Measurements from ENCODE around the gene SYT5.
"Not testable (repeated sequence)": the region's sequence is repeated elsewhere in the genome, so short reads cannot be mapped to it uniquely, and the experiment has no call there.

SYT5 gene

DNA sequence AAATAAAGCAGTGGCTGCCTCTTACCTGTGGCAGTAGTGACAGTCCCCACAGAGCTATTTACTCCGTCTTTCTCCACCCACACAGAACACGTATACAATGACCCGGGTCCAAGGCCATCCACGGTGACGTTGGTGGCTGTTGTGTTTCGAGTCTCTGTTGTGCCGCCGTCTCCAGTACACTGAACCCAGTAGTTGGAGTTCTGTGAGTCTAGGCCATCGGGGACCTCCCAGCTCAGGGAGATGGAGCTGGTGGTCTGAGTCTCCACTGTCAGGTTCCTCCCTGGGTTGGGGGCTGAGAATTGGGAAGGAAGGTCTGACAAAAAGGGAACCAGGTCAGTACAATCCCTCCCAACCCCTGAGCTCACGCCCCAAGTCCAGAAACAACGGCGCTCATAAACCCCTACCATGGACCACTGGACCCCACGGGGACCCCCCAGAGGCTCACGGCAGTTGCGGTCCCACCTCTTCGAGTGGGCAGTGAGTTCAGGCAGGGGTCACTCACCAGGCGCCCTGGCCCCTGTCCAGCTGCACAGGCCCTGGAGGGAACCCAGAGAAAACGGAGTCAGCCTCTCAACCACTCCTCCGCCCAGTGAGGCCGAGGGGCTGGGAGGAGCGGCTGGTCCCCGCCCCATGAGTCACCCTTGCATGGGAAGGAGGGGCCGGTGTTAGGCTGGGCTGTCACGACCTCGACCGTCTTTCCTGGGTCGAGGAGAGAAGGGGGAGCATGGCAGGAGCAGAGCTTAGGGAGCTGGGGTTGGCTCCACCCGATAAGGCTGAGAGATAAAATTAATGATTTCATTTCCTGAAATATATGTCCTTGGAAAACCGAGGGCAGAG is 26.8 kb upstream of the SYT5 start:
- DNase-seq = peak; percentile 78 to 88 (median 86)

DNA sequence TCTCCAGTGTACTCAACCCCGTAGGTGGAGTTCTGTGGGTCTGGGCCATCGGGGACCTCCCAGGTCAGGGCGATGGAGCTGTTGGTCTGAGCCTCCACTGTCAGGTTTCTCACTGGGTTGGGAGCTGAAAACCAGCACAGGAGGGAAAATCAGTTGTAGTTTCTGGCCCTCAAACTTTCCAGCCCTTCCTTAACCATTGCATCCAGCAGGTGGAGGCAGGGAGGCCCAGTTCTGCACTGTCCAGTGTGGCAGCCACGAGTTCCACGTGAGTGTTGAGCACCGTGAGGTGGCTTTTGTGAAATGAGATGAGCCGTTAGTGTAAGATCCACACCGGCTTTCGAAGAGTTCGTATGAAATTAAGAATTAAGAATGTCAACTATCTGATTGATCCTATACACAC is 22.1 kb upstream of the SYT5 start:
- peak in 3 of 4 experiments; percentile 20 to 51 (median 41) for DNase-seq

DNA sequence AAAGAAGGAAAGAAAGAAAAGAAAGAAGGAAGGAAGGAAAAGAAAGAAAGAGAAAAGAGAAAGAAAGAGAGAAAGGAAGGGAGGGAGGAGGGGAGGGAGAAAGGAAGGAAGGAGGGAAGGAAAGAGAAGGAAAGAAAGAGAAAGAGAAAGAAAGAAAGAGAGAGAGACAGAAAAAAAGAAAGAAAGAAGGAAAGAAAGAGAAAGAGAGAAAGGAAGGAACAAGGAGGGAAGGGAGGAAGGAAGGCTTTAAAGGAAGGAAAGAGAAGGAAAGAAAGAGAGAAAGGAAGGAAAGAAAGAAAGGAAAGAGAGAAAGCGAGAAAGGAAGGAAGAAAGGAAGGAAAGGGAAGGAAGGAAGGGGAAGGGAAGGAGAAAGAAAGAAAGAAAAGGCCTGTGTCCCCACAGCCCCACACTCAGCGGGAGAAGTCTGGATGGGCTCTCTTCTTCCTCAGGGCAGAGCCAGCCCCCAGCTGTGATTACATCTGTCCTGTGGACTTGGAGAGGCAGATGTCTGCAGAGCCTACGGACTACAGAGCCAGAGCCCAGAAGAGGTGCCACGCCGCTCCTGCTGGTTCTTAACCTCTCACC is 19.6 kb upstream of the SYT5 start:
- DNase-seq = no peak

DNA sequence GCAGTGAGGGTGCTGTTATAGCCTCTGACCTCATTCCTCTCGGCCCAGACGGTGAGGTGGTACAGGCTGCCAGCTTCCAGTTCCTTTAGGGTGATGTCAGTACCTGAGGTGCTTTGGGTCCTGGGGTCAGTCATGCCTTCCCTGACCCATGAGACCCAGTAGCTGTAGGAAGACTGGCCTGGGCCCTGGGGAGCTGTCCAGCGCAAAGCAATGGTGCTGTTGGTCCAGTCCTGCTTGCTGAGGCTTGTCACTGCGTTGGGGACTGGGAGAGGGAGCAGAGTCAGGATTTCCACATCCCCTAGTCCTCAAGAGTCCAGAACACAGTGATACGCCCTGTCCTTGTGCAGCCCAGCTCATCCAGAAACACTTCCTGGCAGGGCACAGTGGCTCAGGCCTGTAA is 18.6 kb upstream of the SYT5 start:
- DNase-seq = no peak

DNA sequence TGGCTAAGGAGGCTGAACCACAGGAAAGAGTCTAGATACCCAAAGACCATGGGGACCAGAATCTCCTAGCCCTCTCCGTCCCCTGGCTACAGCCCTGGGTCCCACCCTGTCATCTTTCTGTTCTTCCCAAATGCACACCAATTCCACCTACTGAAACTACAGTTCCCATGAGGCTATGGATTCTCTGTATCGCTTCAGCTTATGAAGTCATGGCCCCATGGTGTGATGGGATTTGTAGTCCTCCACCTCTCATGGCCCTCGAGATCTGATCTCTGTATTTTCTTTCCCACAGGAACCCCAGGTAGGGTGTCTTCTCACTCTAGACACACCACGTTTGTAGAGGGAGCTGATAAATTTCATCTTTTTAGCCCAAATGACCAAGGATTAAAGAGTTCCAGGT is 17.4 kb upstream of the SYT5 start:
- peak in 3 of 4 experiments; percentile 20 to 26 (median 24) for DNase-seq

DNA sequence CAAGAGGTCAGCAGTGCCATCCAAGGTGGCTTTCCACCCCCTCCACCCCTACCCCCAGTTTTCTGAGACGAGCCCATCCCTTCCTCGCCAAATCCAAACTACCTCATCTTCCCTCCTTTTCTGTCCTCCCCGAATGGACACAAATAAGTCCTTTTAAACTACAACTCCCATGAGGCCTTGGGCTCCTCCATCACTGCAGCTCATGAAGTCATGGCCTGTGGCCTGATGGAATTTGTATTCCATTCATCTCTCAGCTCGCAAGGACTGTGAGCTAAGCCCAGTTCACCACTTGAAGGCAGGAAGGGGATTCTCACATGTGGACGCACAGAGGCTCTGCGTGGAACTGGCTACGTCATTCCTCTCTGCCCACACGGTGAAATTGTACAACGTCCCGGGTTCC is 16.7 kb upstream of the SYT5 start:
- DNase-seq = no peak

DNA sequence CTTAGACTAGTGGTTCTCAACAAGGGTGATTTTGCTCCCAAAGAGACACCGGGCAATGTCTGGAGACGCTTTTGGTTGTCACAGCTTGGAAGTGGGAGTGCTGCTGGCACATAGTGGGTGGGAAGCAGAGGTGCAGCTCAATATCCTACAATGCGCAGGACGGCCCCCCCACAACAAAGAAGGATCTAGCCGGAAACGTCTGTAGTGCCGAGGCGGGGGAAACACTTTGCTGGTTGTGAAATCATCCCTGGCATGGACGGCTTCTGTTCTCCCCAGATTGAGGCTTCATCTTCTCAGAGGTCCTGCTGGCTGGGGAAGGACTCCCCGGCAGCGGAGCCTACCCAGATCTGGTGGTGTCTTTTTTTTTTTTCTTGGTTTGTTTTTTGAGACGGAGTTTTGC is 13.4 kb upstream of the SYT5 start:
- DNase-seq = peak in 2 of 4 experiments; percentile 16 to 43

DNA sequence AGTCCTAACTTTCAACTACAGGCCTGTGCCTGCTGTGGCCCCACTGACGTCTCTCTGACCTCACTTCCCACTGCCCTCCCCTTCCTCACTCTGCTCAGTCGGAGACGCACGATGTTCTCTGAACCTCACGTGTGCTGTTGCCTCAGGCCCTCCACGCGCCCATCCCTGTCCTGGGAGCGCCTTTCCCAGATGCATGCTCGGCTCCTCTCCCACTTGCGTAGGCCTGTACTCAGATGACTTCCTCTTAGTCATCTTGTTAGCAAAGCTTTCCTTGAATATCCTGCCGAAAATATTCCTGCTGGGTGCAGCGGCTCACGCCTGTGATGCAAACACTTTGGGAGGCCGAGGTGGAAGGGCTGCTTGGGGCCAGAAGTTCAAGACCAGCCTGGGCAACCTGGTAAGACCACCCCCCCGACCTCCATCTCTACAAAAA is 9.3 kb upstream of the SYT5 start:
- peak; percentile 38 to 73 (median 62) for DNase-seq

DNA sequence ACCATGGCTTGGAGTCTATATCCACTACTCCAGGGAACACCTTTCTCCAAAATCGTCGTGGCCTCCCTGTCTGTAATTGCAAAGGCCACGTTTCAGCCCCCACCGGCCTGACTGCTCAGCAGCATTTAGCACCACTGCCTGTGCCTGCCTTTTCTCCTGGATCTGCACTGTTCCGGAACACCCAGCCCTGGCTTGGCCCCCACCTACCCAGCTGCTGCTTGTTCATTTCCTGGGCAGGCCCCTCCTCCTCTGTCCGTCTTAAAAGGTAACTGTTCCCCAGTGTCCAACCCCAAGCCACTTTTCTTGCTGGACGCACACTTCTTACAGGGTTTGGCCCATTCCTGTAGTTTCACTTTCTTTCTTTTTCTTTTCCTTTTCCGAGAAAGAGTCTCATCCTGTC is 8.5 kb upstream of the SYT5 start:
- DNase-seq = no peak

DNA sequence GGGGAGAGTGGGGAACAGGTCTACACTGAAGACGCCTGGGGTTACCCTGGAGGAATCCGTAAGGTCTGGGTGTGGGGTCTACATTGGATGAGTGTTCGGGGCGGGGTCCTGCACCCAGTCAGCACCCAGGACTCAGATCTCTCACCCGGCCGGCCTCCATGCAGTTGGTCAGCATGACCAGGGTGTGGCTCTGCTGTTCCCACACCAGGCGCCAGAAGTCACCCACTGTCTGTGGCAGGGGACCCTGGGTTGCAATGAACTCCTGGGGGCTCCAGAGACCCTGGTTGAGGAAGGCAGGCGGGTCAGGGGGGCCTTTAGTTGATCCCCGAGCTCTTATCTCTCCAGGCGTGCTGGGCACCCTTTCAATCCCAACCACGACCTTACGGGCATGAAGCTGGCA is 6.0 kb upstream of the SYT5 start:
- no peak for DNase-seq

DNA sequence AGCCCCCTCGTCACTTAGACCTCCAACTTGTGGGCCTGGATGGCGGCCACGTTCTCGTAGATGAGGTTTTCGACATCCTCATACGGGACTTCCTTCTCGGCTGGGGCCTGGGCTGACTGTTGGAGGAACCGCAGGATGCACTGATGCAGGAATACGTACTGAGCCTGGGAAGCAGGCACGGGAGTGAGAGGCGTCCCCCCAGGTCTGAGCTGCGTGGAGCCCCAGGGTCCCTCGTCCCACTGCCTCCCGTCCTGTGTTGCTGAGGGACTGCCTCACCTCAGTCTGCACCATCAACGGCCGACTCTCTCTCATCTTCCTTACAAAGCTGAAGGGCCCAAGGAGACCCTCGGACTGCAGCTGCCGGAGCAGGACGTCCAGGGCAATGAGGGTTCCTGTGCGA is 1.7 kb upstream of the SYT5 start:
- DNase-seq = no peak

DNA sequence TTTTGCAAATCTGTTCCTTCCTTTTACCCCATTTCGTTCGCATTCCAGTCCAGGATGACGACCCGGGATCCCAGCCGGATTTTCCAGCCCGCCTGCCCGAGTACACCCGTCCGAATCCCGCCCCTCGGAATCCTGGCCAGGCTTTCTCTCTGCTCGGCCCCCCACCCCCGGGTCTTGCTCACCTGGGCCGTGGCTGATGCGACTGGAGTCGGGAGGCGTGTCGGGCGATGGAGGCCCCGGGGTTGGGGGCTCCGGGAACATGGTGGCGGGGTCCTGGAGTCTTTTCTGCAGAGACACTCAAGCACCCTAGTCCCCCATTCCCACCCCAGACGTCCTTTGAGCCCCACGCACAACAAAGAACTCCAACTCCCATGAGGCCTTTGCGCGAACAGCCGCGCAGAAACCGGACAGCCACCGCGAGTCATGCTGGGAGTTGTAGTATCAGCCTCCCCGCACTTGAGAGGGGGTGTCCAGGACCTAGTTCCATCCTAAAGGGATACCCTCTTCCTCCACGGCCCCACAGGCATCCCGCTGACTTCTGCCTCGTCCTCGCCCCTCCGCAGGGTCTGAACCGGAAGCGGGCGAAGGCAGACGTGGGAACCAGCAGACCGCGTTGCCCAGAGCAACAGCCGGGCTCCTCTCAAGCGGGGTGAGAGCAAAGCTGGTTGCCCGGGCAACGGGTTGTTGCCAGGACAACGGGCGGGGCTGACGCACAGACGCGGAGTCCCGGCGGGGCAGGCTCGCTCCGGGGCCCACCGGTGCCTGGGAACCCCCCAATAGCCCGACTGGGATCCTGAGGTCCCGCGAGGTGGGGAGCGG is 1.1 kb downstream of the SYT5 start:
- DNase-seq = peak; percentile 38 to 64 (median 52)

DNA sequence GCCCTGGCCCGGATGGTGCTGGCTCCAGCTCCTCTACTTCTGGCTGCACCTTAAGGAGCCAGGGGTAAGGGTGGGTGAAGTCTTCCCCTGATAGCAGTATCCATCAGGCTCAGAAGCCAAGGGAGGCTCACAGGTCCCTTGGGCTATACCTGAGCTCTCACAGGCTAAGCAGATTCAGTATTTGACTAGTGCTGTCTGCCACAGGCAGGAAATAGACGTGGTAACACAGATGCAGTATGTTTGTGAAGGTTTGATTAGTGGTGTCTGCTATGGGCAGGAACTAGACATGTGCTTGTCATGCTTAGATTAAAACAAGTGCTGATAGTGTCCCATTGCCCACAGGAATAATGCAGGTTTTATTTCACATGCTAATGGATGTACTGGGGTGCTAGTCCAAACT is 4.0 kb downstream of the SYT5 start:
- no peak for DNase-seq

DNA sequence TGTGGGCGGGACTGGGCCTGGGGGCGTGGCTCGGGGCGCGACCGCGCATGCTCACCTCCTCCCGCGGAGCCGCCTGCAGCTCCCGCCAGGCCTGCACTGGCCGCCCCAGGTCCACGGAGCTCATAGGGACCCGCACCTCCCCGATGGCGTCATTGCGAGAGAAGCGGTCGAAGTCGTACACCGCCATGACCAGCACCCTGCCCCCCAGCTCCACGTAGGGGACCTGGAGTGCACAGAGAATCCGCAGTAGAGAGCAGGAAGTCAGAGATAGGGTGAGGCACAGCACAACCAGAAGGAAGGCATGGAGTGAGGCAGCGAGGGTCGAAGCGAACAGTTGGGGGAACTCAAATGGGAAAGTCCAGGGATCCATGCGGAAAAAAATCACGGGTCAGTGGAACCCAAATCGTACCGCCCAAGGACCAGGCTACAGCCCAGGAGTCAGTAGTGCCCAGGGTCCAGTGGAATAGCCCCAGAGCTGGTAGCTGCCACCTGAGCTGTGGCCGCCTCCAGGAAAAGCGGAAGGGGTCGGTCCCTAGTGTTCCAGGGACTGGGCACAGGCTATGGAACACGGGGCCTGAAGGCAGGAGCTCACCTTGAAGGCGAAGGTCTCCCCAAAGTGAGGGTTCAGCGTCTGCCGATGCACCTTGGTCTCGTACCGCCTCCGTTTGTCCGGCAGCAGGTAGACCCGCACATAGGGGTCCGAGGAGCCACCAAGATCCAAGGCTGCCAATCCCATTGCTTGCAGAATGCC is 4.8 kb downstream of the SYT5 start:
- DNase-seq = no peak

DNA sequence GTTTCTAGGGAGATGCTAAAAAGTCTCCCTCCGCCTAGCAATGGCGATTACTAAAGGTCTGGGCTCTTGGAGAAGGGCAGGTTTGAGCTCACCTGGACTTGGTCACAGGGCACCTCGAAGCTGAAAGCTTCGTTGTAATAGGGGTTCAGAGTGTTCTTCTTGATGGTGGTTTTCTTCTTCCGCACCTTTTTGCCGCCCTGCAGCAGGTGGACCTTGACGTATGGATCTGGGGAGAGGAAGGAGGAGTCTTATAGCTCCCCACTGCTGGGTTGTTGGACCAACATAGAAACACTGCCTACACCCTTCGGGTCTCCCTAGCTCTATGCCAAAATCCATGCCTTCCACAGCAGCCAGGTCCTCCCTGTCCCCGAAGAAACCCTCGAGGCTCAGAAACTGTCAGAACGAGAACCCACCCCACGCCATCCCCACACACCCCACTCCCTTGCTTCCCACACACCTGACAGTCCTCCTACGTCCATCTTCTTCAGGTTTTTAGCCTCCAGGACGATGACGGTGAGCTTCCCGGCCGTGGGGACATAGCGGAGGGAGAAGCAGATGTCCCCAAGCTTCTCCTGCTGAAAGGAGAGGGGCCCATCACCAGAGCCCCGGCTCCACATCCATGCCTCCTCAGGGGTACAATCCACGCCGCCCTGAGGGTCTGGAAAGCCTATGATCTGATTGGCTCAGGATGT is 5.5 kb downstream of the SYT5 start:
- DNase-seq = no peak

DNA sequence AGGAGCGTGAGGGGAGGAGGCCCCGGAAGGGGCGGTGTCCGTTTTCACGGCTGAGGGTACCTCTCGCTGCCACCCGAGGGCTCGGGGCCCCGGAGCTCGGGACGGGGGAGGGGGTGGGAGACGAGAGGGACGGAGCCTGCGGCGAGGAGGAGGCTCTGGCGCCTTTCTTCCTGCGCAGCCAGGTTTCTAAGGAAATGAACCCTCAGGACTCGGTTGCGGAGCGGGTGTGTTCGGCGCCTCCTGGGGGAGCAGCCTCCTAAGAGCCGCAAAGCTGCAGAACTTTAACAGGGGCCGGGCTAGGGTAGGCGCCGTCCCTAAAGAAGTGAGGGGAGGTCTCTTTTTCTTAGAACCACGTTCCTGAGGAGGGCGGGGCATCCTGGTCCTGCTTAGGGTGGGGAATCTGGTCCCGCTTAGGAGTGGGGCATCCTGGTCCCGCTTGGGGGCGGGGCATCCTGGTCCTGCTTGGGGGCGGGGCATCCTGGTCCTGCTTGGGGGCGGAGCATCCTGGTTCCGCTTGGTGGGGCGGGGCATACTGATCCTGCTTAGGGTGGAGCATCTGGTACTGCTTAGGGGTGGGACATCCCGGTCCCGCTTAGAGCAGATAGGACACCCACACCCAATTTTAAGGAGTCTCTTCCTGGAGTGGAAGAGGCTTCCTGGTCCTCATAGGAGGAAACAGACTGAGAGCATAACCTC is 6.2 kb downstream of the SYT5 start:
- peak in 3 of 4 experiments; percentile 16 to 51 (median 39) for DNase-seq

DNA sequence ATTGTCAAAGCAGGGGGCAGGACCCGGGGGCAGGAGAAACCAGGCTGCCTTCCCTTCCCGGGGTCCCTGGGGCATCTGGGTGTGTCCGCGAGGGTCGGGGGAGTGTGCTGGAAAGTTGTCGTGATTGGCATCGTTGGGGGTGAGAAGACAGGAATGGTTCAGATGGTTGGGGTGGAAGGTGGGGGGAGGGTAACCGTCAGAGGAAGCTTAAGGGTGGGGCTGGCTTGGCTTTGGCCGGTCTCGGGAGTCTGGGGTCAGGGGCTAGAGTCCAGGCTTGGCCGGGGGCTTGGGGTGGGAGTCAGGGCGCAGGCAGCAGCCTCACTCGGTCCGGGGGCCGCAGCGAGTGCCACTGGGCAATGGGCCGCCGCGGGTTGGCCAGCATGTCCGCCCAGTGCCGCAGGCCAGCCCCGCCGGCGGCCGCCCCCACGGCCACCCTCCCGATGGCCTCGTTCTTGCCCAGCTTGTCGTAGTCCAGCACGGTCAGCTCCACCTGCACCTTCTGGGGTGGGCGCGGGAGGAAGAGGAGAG is 6.8 kb downstream of the SYT5 start:
- DNase-seq = no peak

DNA sequence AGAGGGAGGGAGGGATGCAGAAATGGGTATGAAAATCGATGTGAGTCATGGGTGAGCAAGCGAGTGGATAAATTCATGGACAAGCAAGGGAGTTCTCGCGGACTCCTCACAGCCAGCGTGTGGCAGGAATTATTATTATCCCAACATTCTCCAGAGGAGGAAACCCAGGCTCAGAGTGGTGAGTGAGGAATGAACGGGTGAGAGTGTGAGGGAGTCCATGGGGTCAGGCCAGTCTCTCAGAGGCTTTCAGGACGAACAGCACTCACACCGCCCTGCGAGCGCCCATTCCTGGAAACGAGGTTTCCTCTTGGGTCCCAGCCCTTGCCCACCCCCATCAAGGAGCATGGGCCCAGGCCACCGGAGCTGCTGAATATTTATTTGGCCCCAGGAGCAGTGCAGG is 7.3 kb downstream of the SYT5 start:
- no peak for DNase-seq

DNA sequence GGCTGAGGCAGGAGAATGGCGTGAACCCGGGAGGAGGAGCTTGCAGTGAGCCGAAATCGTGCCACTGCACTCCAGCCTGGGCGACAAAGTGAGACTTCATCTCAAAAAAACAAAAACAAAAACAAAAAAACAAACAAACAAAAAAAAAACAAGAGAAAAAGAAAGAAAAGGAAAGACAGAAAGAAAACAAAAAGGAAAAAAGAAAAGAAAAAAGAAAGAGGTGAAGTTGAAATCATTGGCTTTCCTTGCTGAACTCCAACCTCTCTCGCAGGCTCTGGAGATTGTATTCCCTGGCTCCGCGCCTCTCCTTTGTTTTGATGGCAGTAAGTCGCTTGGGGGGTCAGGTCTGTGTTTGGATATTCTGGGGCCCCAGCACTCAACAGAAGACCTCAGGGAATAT is 7.8 kb downstream of the SYT5 start:
- DNase-seq = not testable (repeated sequence)

DNA sequence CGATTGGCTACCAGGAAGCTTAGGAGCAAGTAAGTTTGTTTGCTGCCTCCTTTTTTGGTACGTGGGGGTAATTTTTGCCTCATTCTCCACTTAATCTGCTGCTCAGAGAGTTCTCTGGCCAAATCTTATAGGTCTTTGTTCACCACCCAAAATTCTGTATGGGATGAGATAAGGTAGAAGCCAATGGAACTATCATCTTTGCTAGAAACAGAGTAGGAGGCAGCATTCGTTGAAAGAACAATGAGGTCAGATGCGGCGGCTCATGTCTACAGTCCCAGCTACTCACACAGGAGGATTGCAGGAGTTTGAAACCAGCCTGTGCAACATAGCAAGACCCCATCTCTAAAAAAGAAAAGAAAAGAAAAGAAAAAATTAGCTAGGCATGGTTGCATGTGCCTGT is 8.6 kb downstream of the SYT5 start:
- DNase-seq = no peak

DNA sequence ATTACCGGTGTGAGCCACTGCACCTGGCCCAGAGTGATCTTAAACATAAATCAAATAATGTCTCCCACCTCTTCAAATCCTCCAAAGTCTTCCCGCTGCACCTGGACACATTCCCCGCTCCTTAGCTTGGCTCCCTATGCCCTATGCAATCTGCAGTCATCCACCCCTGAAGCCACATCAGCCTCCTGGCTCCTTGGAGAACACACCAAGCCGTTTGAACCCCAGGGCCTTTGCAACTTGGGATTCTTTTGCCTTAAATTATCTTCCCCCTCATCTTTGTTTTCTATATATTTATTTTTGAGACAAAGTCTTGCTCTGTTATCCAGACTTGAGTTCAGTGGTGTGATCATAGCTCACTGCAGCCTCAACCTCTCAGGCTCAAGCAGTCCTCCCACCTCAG is 11.0 kb downstream of the SYT5 start:
- DNase-seq = no peak
